Fibroblast of lung (primary cell): Measurements from ENCODE around the gene PARG.

Experiments
- CTCF ChIP-seq, 2 donors: IDR thresholded peaks in 1 of 2; conservative IDR thresholded peaks in 1 of 2; 1 replicate in 1 of 2; 2 replicates in 1 of 2; pipeline ENCODE4 v1.5.1; 2011 to 2012; ENCODE audit warnings: low read length in 2 of 2, control low read depth in 1 of 2, inconsistent platforms in 1 of 2, low read depth in 1 of 2, mild to moderate bottlenecking in 1 of 2
- EZH2 ChIP-seq: IDR thresholded peaks from 2 replicates; pipeline ENCODE4 v1.5.1; 2012; ENCODE audit warnings: low read length, control low read depth, mild to moderate bottlenecking; ENCODE audit errors: missing control alignments

- TF ChIP-seq CTCF (conservative IDR thresholded peaks at IDR 0.05 in 1 of 2, IDR thresholded peaks at IDR 0.05 in 1 of 2; ENCODE audit: low read depth in 1 of 2, low read length in 2 of 2): no peak
- no peak for TF ChIP-seq EZH2
Observed at GRCh38 chr10:49834201-49834600, 107.6 kb downstream of the PARG start.
